ENCODE measurements around the gene ZNF132. TPM values are rescaled to one million over a fixed set of nuclear protein-coding genes. Genes with fewer than 3 reads are reported as not detected.
A peak's percentile ranks its signal among the peaks of the same experiment; 100 is the strongest.
"Not testable (repeated sequence)": the region's sequence is repeated elsewhere in the genome, so short reads cannot be mapped to it uniquely, and the experiment has no call there.

ZNF132 gene
- 3.0 and 5.2 TPM in 2 replicates for total RNA-seq (2014; rRNA removed; shearing (Covaris generic))
- polyA plus RNA-seq (2016; fragmentation: Nextera tagmentation; extraction: Ambion mirVana): 1.1 and 2.2 TPM in 2 replicates
- long read RNA-seq: 0 reads

GRCh38 chr19:58439576-58440554, at the start of gene ZNF132:
Gene ZNF132, minus strand, starts transcription at chr19:58440153. Its CDS starts 332 bp downstream, at chr19:58439821.
- Histone ChIP-seq H3K4me2 (peak within 1 kb of the TSS; percentile 77), H3K27me3 (ENCODE audit: insufficient read depth) (no peaks in the 10 kb centered on the region), H3K9me2 (ENCODE audit: insufficient read depth) (peaks cover 28% of the 10 kb centered on the region), H3K36me3 (ENCODE audit: insufficient read depth) (peaks cover 20% of the 10 kb centered on the region), H4K20me1 (replicated peaks; ENCODE audit: insufficient read depth) (no peaks in the 10 kb centered on the region), H2AFZ (peak within 1 kb of the TSS; percentile 83; the same call in 1 of the 2 replicates), H3K4me3 (peak within 1 kb of the TSS; percentile 66), H3K79me2 (replicated peaks; ENCODE audit: insufficient read depth) (no peaks in the 10 kb centered on the region), H3K4me1 (ENCODE audit: insufficient read depth) (peaks cover 6% of the 10 kb centered on the region; the same call in 1 of the 2 replicates), H3F3A (replicated peaks; ENCODE audit: low read depth) (no peaks in the 10 kb centered on the region; the same call in 1 of the 2 replicates), H3K27ac (ENCODE audit: low read depth) (no peak within 1 kb of the TSS)
- peak; percentile 98 for ATAC-seq
- peak; percentile 100 for DNase-seq (ENCODE audit: low spot score)
- peaks cover 28% of the 10 kb centered on the region for H3K27me3 Mint-ChIP-seq (ENCODE audit: insufficient read depth, low read depth, poor library complexity)
- peaks cover 79% of the 10 kb centered on the region for H3K9me3 Mint-ChIP-seq
- peaks cover 59% of the 10 kb centered on the region for H3K36me3 Mint-ChIP-seq (ENCODE audit: low read depth)
- H3K4me3 Mint-ChIP-seq: peak within 1 kb of the TSS; percentile 81
- peak within 1 kb of the TSS; percentile 82; the same call in 1 of the 2 replicates for H3K27ac Mint-ChIP-seq
- H3K4me1 Mint-ChIP-seq: peaks cover 2% of the 10 kb centered on the region; the same call in 1 of the 3 replicates
- TF ChIP-seq, protein P1, sequence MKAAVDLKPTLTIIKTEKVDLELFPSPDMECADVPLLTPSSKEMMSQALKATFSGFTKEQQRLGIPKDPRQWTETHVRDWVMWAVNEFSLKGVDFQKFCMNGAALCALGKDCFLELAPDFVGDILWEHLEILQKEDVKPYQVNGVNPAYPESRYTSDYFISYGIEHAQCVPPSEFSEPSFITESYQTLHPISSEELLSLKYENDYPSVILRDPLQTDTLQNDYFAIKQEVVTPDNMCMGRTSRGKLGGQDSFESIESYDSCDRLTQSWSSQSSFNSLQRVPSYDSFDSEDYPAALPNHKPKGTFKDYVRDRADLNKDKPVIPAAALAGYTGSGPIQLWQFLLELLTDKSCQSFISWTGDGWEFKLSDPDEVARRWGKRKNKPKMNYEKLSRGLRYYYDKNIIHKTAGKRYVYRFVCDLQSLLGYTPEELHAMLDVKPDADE (IDR thresholded peaks at IDR 0.05): peak; percentile 93
- peak; percentile 68 for TF ChIP-seq POLR2AphosphoS5 (IDR thresholded peaks at IDR 0.05; ENCODE audit: low read depth)
- TF ChIP-seq STAT1 (IDR thresholded peaks at IDR 0.05; ENCODE audit: unreplicated experiment): no peak
- no peak for TF ChIP-seq NANOG (IDR thresholded peaks at IDR 0.05; ENCODE audit: borderline replicate concordance)
- peak; percentile 83 for TF ChIP-seq CREB1 (CRISPR knock-in tag; IDR thresholded peaks at IDR 0.05; ENCODE audit: low read depth)

- not testable (repeated sequence) for H3K4me2 ChIP-seq; H3K79me2 ChIP-seq (replicated peaks; ENCODE audit: insufficient read depth); H3K27ac Mint-ChIP-seq; ATAC-seq; H3K27me3 ChIP-seq (ENCODE audit: insufficient read depth); H3F3A ChIP-seq (replicated peaks; ENCODE audit: low read depth); H3K4me1 Mint-ChIP-seq; H4K20me1 ChIP-seq (replicated peaks; ENCODE audit: insufficient read depth); H3K4me3 ChIP-seq; H3K4me3 Mint-ChIP-seq; H3K9me3 Mint-ChIP-seq; H3K27me3 Mint-ChIP-seq (ENCODE audit: insufficient read depth, low read depth, poor library complexity); H3K36me3 ChIP-seq (ENCODE audit: insufficient read depth); H3K36me3 Mint-ChIP-seq (ENCODE audit: low read depth); H3K9me2 ChIP-seq (ENCODE audit: insufficient read depth); H3K4me1 ChIP-seq (ENCODE audit: insufficient read depth); H2AFZ ChIP-seq; H3K27ac ChIP-seq (ENCODE audit: low read depth)
- peak in 1 of 2 experiments; percentile 41; a peak in 2 of 4 replicates for TF ChIP-seq CTCF (conservative IDR thresholded peaks at IDR 0.05; ENCODE audit: low read depth in 2 of 2)
- peak; percentile 37 for DNase-seq (ENCODE audit: low spot score)
These were observed 44.4 kb upstream of the ZNF132 start for GRCh38 chr19:58484349-58484748.
